ENCODE results near the gene NACAD. TPM values are rescaled to one million over a fixed set of nuclear protein-coding genes. Genes with fewer than 3 reads are reported as not detected.

NACAD gene
- polyA plus RNA-seq, 1 experiment: 0.54 TPM

DNA sequence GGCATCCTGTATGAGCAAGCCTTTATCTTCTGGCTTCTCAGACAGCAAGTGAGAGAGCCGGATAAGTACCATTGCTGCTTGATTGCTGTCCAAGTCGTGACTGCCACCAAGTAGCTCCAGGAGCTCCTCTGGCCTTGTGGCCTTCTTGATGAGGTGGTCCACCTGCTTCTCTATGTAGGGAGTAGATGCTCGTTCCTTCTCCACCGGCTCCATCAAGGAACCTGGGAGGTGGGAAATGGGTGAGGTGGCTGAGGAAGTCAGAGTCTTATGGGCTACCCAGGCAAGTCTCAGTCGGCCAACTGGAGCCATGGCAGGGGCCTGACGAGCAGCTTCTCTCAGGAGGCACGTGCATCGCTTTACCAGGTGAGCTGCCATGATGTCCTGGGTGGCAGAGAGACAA, 20.1 kb upstream of the NACAD start:
- no peak for DNase-seq (ENCODE audit: low read depth)
- POLR2A ChIA-PET: no interaction called here
- TF ChIP-seq, protein P1, sequence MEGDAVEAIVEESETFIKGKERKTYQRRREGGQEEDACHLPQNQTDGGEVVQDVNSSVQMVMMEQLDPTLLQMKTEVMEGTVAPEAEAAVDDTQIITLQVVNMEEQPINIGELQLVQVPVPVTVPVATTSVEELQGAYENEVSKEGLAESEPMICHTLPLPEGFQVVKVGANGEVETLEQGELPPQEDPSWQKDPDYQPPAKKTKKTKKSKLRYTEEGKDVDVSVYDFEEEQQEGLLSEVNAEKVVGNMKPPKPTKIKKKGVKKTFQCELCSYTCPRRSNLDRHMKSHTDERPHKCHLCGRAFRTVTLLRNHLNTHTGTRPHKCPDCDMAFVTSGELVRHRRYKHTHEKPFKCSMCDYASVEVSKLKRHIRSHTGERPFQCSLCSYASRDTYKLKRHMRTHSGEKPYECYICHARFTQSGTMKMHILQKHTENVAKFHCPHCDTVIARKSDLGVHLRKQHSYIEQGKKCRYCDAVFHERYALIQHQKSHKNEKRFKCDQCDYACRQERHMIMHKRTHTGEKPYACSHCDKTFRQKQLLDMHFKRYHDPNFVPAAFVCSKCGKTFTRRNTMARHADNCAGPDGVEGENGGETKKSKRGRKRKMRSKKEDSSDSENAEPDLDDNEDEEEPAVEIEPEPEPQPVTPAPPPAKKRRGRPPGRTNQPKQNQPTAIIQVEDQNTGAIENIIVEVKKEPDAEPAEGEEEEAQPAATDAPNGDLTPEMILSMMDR (IDR thresholded peaks at IDR 0.05; ENCODE audit: insufficient read depth, low read depth, low read length): no peak
- CTCF ChIA-PET: no interaction called here
- H3K36me3 ChIP-seq (ENCODE audit: control insufficient read depth, insufficient read depth, low read length): peaks cover 40% of the 10 kb centered on the region
- H3K27me3 ChIP-seq (ENCODE audit: control insufficient read depth, insufficient read depth, low read length): 0 out of 2 replicates have a peak, but pooled peaks cover 1% of the 10 kb centered on the region
- H3K4me3 ChIP-seq (ENCODE audit: low read depth, low read length): no peak overlapping the region

DNA sequence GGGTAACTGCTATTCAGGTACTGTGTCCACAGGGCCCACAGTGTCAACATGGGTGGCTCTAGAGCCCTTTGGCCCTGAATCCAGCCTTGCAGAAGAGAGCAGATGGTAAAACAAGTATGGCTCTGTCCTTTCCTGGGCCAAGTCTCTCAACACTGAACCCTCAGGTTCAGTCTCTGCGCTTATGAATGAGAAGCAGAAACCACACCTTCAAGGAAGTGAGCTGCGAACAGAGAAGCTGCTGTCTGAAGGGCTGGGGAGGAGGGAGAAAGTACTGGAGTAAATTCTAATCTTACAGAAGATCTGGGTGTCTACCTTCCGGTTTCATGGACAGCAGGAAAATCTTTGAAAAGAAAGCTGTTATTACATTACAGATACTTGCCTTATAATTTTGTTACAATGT, 18.6 kb upstream of the NACAD start:
- DNase-seq (ENCODE audit: low read depth): no peak
- H3K27me3 ChIP-seq (ENCODE audit: control insufficient read depth, insufficient read depth, low read length): no peaks in the 10 kb centered on the region
- TF ChIP-seq, protein P1 (IDR thresholded peaks at IDR 0.05; ENCODE audit: insufficient read depth, low read depth, low read length): no peak
- CTCF ChIA-PET: no interaction called here
- no peak overlapping the region for H3K4me3 ChIP-seq (ENCODE audit: low read depth, low read length)
- POLR2A ChIA-PET: no interaction called here
- peaks cover 55% of the 10 kb centered on the region for H3K36me3 ChIP-seq (ENCODE audit: control insufficient read depth, insufficient read depth, low read length)

DNA sequence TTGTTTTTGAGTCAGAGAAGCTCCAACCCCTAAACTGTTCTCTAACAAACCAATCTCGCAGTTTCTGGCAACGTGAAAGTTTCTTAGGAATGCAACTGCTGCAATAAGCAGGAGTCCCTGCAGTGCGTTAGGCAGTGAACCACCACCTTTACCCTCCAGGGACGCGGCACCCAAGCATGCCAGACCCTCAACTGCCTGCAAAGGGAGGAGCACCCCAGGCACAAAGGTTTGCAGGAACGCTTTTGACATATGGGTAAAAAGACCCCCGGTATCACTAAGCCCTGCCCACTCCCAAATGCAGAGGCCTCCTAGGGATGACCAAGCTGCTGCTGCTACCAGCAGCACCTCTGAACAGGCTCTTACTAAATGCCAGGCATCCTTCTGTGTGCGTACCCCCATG, 18.1 kb upstream of the NACAD start:
- DNase-seq (ENCODE audit: low read depth): no peak
- no peak overlapping the region for H3K4me3 ChIP-seq (ENCODE audit: low read depth, low read length)
- TF ChIP-seq, protein P1 (IDR thresholded peaks at IDR 0.05; ENCODE audit: insufficient read depth, low read depth, low read length): no peak
- no peaks in the 10 kb centered on the region for H3K27me3 ChIP-seq (ENCODE audit: control insufficient read depth, insufficient read depth, low read length)
- CTCF ChIA-PET: interaction anchor here (1.2 kb wide), 1 partner anchor 29 kb away, joined by 3 read pairs; no protein-coding TSS in a partner anchor
- POLR2A ChIA-PET: no interaction called here
- H3K36me3 ChIP-seq (ENCODE audit: control insufficient read depth, insufficient read depth, low read length): peaks cover 60% of the 10 kb centered on the region

DNA sequence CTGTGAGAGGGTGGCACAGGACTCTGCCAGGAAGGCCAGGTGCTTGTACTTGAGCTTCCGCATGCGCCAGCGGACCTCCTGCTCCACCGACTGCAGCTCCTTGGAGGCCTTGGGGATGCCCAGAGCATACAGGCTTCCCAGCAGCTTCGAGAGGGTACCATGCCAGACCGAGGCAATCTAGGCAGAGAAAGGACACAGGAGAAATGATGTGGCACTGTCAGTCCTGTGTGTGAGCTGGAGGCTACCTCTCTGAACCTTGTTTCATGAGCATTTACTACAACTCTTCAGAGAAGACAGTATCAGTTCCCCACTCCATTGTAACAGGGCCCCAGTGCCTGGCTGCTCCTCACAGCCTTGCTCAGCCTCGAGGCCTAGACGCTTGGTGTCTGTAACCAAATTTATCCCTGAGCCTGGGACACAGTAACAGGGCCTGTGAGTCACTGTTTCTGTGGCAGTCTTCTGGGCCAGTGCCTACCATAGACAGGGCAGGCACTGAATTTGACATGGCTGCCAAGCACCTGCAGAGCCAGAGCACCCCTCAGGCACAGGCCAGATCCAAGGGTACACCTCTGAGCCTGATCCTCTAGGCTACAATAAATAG, 16.9 kb upstream of the NACAD start:
- ChIA-PET CTCF (interaction anchor here (0.5 to 1.2 kb wide), 2 partner anchors 30 to 107 kb away, joined by 3 to 4 read pairs; no protein-coding TSS in a partner anchor), POLR2A (no interaction called here)
- TF ChIP-seq, protein P1 (IDR thresholded peaks at IDR 0.05; ENCODE audit: insufficient read depth, low read depth, low read length): no peak
- Histone ChIP-seq H3K4me3 (ENCODE audit: low read depth, low read length) (no peak overlapping the region), H3K27me3 (ENCODE audit: control insufficient read depth, insufficient read depth, low read length) (no peaks in the 10 kb centered on the region), H3K36me3 (ENCODE audit: control insufficient read depth, insufficient read depth, low read length) (peaks cover 68% of the 10 kb centered on the region)
- DNase-seq (ENCODE audit: low read depth): no peak

DNA sequence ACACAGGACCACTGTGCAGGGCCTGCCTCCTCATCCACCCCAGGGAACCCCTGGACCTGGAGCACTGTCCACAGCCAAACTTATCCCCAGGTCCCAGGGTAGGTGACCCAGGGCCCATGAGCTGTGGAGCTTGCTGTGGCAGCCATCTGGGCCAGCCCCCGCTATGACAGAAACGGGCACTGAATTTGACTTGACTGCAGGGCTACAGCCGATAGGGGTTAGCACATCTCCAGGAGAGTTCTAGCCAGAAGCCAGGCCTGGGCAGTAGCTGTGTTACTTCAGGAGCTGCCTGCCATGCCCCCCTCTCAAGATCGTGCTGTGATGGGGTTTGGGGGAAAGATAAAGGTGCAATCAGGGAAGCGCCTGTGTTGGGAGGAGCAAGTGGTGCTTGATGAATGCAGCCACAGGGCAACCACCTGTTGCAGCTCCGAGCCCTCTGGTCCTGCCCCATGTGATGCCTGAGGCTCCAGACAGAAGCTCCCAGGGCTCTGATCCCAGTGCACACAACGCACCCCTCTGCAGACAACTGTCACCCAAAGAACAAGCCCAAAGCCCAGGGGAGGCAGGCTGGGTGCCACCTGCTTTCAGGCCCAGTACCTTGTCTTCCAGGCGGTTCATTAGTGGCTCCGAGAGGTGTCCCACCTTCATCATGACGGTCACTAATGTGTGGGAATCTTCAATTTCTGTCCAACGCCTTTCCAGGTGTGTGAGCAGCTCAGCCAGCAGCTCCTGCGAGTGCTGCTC, 16.2 kb upstream of the NACAD start:
- Histone ChIP-seq H3K27me3 (ENCODE audit: control insufficient read depth, insufficient read depth, low read length) (no peaks in the 10 kb centered on the region), H3K36me3 (ENCODE audit: control insufficient read depth, insufficient read depth, low read length) (peaks cover 75% of the 10 kb centered on the region), H3K4me3 (ENCODE audit: low read depth, low read length) (no peak overlapping the region)
- ChIA-PET CTCF (no interaction called here), POLR2A (no interaction called here)
- DNase-seq (ENCODE audit: low read depth): no peak
- TF ChIP-seq, protein P1 (IDR thresholded peaks at IDR 0.05; ENCODE audit: insufficient read depth, low read depth, low read length): no peak
